Natural killer cell (primary cell): ENCODE measurements around the gene PHOSPHO1. TPM values are rescaled to one million over a fixed set of nuclear protein-coding genes. Genes with fewer than 3 reads are reported as not detected.

Experiments
- ATAC-seq, 3 donors: fragments of 150-1000 bp in 2 of 3; fragments of 200-7000 bp in 1 of 3; cut with Tn5 transposase; 1 replicate in 1 of 3; 2 replicates in 2 of 3; pipeline ENCODE4 v1.10.0; 2021; ENCODE audit warnings: mild to moderate bottlenecking in 2 of 3, moderate library complexity in 2 of 3
- DNase-seq, 2 donors: peaks; one replicate each; pipeline versions ENCODE4 v3.0.0 to v3.0.0-alpha.2; 2013 to 2021; ENCODE audit warnings: mixed read lengths in 1 of 2
- H3K27ac ChIP-seq: one replicate; pipeline ENCODE4 v1.5.1; 2013; ENCODE audit warnings: mild to moderate bottlenecking, low read length
- H3K27me3 ChIP-seq: one replicate; pipeline ENCODE4 v1.6.1; 2013; ENCODE audit warnings: low read length; ENCODE audit not compliant: control insufficient read depth, insufficient read depth
- H3K36me3 ChIP-seq: one replicate; pipeline ENCODE4 v1.6.1; 2013; ENCODE audit warnings: low read length; ENCODE audit not compliant: control insufficient read depth, insufficient read depth
- H3K4me1 ChIP-seq: one replicate; pipeline ENCODE4 v1.6.1; 2013; ENCODE audit warnings: low read length; ENCODE audit not compliant: control insufficient read depth, insufficient read depth
- H3K4me3 ChIP-seq: one replicate; pipeline ENCODE4 v1.5.1; 2013; ENCODE audit warnings: low read length
- H3K9me3 ChIP-seq: one replicate; pipeline ENCODE4 v1.6.1; 2013; ENCODE audit warnings: low read length; ENCODE audit not compliant: control insufficient read depth, insufficient read depth
- H3K27ac Mint-ChIP-seq, 2 donors: one replicate each; pipeline ENCODE4 v1.8.0; 2022; ENCODE audit warnings: mild to moderate bottlenecking in 2 of 2, mixed read lengths in 2 of 2, moderate library complexity in 1 of 2
- H3K27me3 Mint-ChIP-seq, 2 donors: one replicate each; pipeline ENCODE4 v1.8.0; 2022; ENCODE audit warnings: low read depth in 2 of 2, mixed read lengths in 2 of 2
- H3K36me3 Mint-ChIP-seq: one replicate; pipeline ENCODE4 v1.8.0; 2022; ENCODE audit warnings: mixed read lengths
- H3K4me1 Mint-ChIP-seq, 2 donors: one replicate each; pipeline ENCODE4 v1.8.0; 2022; ENCODE audit warnings: mixed read lengths in 2 of 2
- H3K4me3 Mint-ChIP-seq: one replicate; pipeline ENCODE4 v1.8.0; 2022; ENCODE audit warnings: mild to moderate bottlenecking, moderate library complexity, mixed read lengths
- H3K9me3 Mint-ChIP-seq, 2 donors: one replicate each; pipeline ENCODE4 v1.8.0; 2022; ENCODE audit warnings: mixed read lengths in 2 of 2
- CTCF ChIP-seq: fragments of 200-600 bp; IDR thresholded peaks from one replicate; pipeline ENCODE4 v1.8.0; 2022; ENCODE audit warnings: antibody characterized with exemption
- WGBS: methylation state at CpG from one replicate; pipeline ENCODE4 v1.1.7; 2013; ENCODE audit warnings: missing lambda C conversion rate; ENCODE audit not compliant: insufficient coverage; 5-methylcytosine and 5-hydroxymethylcytosine counted together
- intact Hi-C: fragments of 100-400 bp; cut with micrococcal nuclease; formaldehyde crosslinking; loops from one replicate; pipeline ENCODE4 v1.14.2; 2022
- total RNA-seq, 4 donors: library from RNA; stranded (reverse); fragments of 120-200 nt in 1 of 4; gene quantifications; one replicate each; pipeline versions ENCODE4 v1.2.3 to v1.2.4, GENCODE V29; 2013 to 2022

PHOSPHO1 gene
- total RNA-seq, 3 donors from 2014 or later (not counting 1 experiment from before 2014, with no cell fraction given): 1.7 TPM; not detected in 2

GRCh38 chr17:49260011-49260816 is 29.6 kb upstream of the PHOSPHO1 start:
- DNase-seq (peak; percentile 50 to 66), ATAC-seq (peak; percentile 78 to 85 (median 83))
- no peaks in the 10 kb centered on the region for H3K9me3 ChIP-seq
- intact Hi-C loops: no loop called here
- H3K27me3 ChIP-seq: peaks cover 3% of the 10 kb centered on the region
- no peaks in the 10 kb centered on the region for H3K36me3 Mint-ChIP-seq
- H3K9me3 Mint-ChIP-seq: no peaks in the 10 kb centered on the region
- peak overlapping the region in 1 of 2 donors; percentile 72 for H3K27ac Mint-ChIP-seq
- peaks cover 0 to 5% of the 10 kb centered on the region in 2 donors for H3K27me3 Mint-ChIP-seq
- H3K27ac ChIP-seq: no peak overlapping the region
- peaks cover 7 to 10% of the 10 kb centered on the region in 2 donors for H3K4me1 Mint-ChIP-seq
- peak overlapping the region; percentile 50 for H3K4me3 ChIP-seq
- TF ChIP-seq CTCF: no peak
- H3K4me3 Mint-ChIP-seq: peak overlapping the region; percentile 86
- under 1% methylated on average over 77 of the region's 77 CpGs for WGBS
- peaks cover 15% of the 10 kb centered on the region for H3K4me1 ChIP-seq
- H3K36me3 ChIP-seq: no peaks in the 10 kb centered on the region

GRCh38 chr17:49259663-49260010 is 29.1 kb upstream of the PHOSPHO1 start:
- H3K4me1 ChIP-seq: peaks cover 15% of the 10 kb centered on the region
- H3K27ac ChIP-seq: no peak overlapping the region
- H3K4me3 ChIP-seq: peak overlapping the region; percentile 44
- H3K36me3 Mint-ChIP-seq: no peaks in the 10 kb centered on the region
- no peak for ATAC-seq
- peaks cover 0 to 2% of the 10 kb centered on the region in 2 donors for H3K27me3 Mint-ChIP-seq
- no peaks in the 10 kb centered on the region for H3K9me3 ChIP-seq
- H3K4me1 Mint-ChIP-seq: peaks cover 7 to 10% of the 10 kb centered on the region in 2 donors
- WGBS: 15% methylated on average over 10 of the region's 10 CpGs
- intact Hi-C loops: no loop called here
- no peak for DNase-seq
- no peak for TF ChIP-seq CTCF
- peak overlapping the region; percentile 86 for H3K4me3 Mint-ChIP-seq
- H3K9me3 Mint-ChIP-seq: no peaks in the 10 kb centered on the region
- no peaks in the 10 kb centered on the region for H3K36me3 ChIP-seq
- H3K27ac Mint-ChIP-seq: peak overlapping the region in 1 of 2 donors; percentile 72
- peaks cover 3% of the 10 kb centered on the region for H3K27me3 ChIP-seq

GRCh38 chr17:49258394-49258793 is 27.8 kb upstream of the PHOSPHO1 start:
- no peaks in the 10 kb centered on the region for H3K9me3 ChIP-seq
- Mint-ChIP-seq H3K4me1 (peaks cover 7 to 10% of the 10 kb centered on the region in 2 donors), H3K27me3 (peaks cover 0 to 2% of the 10 kb centered on the region in 2 donors), H3K36me3 (no peaks in the 10 kb centered on the region), H3K4me3 (no peak overlapping the region), H3K27ac (no peak overlapping the region), H3K9me3 (no peaks in the 10 kb centered on the region)
- peaks cover 15% of the 10 kb centered on the region for H3K4me1 ChIP-seq
- TF ChIP-seq CTCF: no peak
- H3K27ac ChIP-seq: no peak overlapping the region
- H3K27me3 ChIP-seq: peaks cover 3% of the 10 kb centered on the region
- DNase-seq (no peak), ATAC-seq (no peak)
- no peaks in the 10 kb centered on the region for H3K36me3 ChIP-seq
- intact Hi-C loops: no loop called here
- H3K4me3 ChIP-seq: no peak overlapping the region
- 76% methylated on average over 3 of the region's 3 CpGs for WGBS
